GM19025 (cell line): ENCODE measurements around the gene HID1.
"Not testable (repeated sequence)": the region's sequence is repeated elsewhere in the genome, so short reads cannot be mapped to it uniquely, and the experiment has no call there.

Experiments
- ATAC-seq: cut with Tn5 transposase; IDR thresholded peaks from one replicate; pipeline ENCODE4 v1.9.1; 2021; ENCODE audit warnings: mild to moderate bottlenecking, low read depth, moderate library complexity; ENCODE audit not compliant: unreplicated experiment

HID1 gene

GRCh38 chr17:74924250-74924948 lies 48.2 kb downstream of the HID1 start, which contains the start of gene OTOP2:
Gene OTOP2, plus strand, starts transcription at chr17:74924273. Its CDS starts 360 bp downstream, at chr17:74924633.
- no peak for ATAC-seq

- ATAC-seq, result no peak
Measured at GRCh38 chr17:74923538-74924249, 48.9 kb downstream of the HID1 start.

GRCh38 chr17:74922694-74923537 lies 49.6 kb downstream of the HID1 start, which contains the start of gene USH1G:
Gene USH1G, minus strand, starts transcription at chr17:74923255. Its CDS starts 182 bp downstream, at chr17:74923073.
- no peak for ATAC-seq

- ATAC-seq, result no peak
Measured at GRCh38 chr17:74922172-74922571, 50.4 kb downstream of the HID1 start.

GRCh38 chr17:74921769-74922168 lies 50.8 kb downstream of the HID1 start:
- no peak for ATAC-seq

- ATAC-seq, result no peak
Measured at GRCh38 chr17:74921026-74921681, 51.4 kb downstream of the HID1 start.

GRCh38 chr17:74920642-74921025 lies 51.9 kb downstream of the HID1 start:
- no peak for ATAC-seq

- ATAC-seq, result no peak
Measured at GRCh38 chr17:74920306-74920620, 52.3 kb downstream of the HID1 start.

- no peak for ATAC-seq
Measured at GRCh38 chr17:74919440-74920305, 52.9 kb downstream of the HID1 start.

GRCh38 chr17:74918906-74919305 lies 53.7 kb downstream of the HID1 start:
- ATAC-seq, result no peak

GRCh38 chr17:74917430-74917829 lies 55.1 kb downstream of the HID1 start:
- no peak for ATAC-seq

GRCh38 chr17:74916851-74917199 lies 55.7 kb downstream of the HID1 start:
- no peak for ATAC-seq

GRCh38 chr17:74916136-74916850 lies 56.3 kb downstream of the HID1 start:
- no peak for ATAC-seq

GRCh38 chr17:74911423-74911822 lies 61.1 kb downstream of the HID1 start:
- not testable (repeated sequence) for ATAC-seq

GRCh38 chr17:74909097-74909496 lies 63.5 kb downstream of the HID1 start:
- ATAC-seq, result not testable (repeated sequence)

- no peak for ATAC-seq
Measured at GRCh38 chr17:74907012-74907411, 65.5 kb downstream of the HID1 start.

GRCh38 chr17:74906214-74906793 lies 66.3 kb downstream of the HID1 start:
- ATAC-seq, result not testable (repeated sequence)

- no peak for ATAC-seq
Measured at GRCh38 chr17:74904687-74905409, 67.7 kb downstream of the HID1 start.
